Mucosa of gallbladder (tissue), 1 donor: Measurements from ENCODE around the gene RNF19B. TPM values are rescaled to one million over a fixed set of nuclear protein-coding genes. Genes with fewer than 3 reads are reported as not detected.
"Not testable (repeated sequence)": the region's sequence is repeated elsewhere in the genome, so short reads cannot be mapped to it uniquely, and the experiment has no call there.

Source experiments
- DNase-seq: peaks from one replicate; pipeline ENCODE4 v3.0.0-alpha.2; 2020; ENCODE audit warnings: low spot score
- total RNA-seq: library from RNA; stranded (reverse); gene quantifications from one replicate; pipeline ENCODE4 v1.2.1, GENCODE V29; 2021
- donor health status: DM: no; HTN: no; CAD: no.

Gene RNF19B
- total RNA-seq, 1 donor from 2014 or later = 31.4 TPM

GRCh38 chr1:32992489-32993323 lies 28.1 kb upstream of the RNF19B start:
- peak; percentile 89 for DNase-seq

GRCh38 chr1:32991819-32992488 lies 27.3 kb upstream of the RNF19B start:
- DNase-seq = no peak

- DNase-seq = no peak
Measured at GRCh38 chr1:32991386-32991785, 26.8 kb upstream of the RNF19B start.

GRCh38 chr1:32990887-32991286 lies 26.3 kb upstream of the RNF19B start:
- DNase-seq = no peak

- peak; percentile 72 for DNase-seq
Measured at GRCh38 chr1:32989160-32990050, 24.8 kb upstream of the RNF19B start.

- no peak for DNase-seq
Measured at GRCh38 chr1:32988665-32989064, 24.1 kb upstream of the RNF19B start.

GRCh38 chr1:32985226-32985625 lies 20.6 kb upstream of the RNF19B start:
- no peak for DNase-seq

- DNase-seq = no peak
Measured at GRCh38 chr1:32984455-32985171, 20.0 kb upstream of the RNF19B start.

GRCh38 chr1:32984090-32984454 lies 19.5 kb upstream of the RNF19B start:
- DNase-seq = no peak

- no peak for DNase-seq
Measured at GRCh38 chr1:32983020-32983419, 18.4 kb upstream of the RNF19B start.

GRCh38 chr1:32981003-32981901 lies 16.6 kb upstream of the RNF19B start:
- peak; percentile 78 for DNase-seq

- no peak for DNase-seq
Measured at GRCh38 chr1:32980080-32980479, 15.5 kb upstream of the RNF19B start.

GRCh38 chr1:32978854-32979253 lies 14.2 kb upstream of the RNF19B start:
- DNase-seq = no peak

GRCh38 chr1:32977546-32978087 lies 13.0 kb upstream of the RNF19B start:
- no peak for DNase-seq

- DNase-seq = not testable (repeated sequence)
Measured at GRCh38 chr1:32975055-32975454, 10.4 kb upstream of the RNF19B start.

- not testable (repeated sequence) for DNase-seq
Measured at GRCh38 chr1:32973458-32973857, 8.8 kb upstream of the RNF19B start.

- DNase-seq = peak; percentile 45
Measured at GRCh38 chr1:32972814-32973428, 8.3 kb upstream of the RNF19B start.

- DNase-seq = no peak
Measured at GRCh38 chr1:32971576-32971975, 7.0 kb upstream of the RNF19B start.

- DNase-seq = no peak
Measured at GRCh38 chr1:32971156-32971555, 6.5 kb upstream of the RNF19B start.

GRCh38 chr1:32969566-32969965 lies 5.0 kb upstream of the RNF19B start:
- DNase-seq = no peak
